ENCODE results near the gene MEGF6. TPM values are rescaled to one million over a fixed set of nuclear protein-coding genes. Genes with fewer than 3 reads are reported as not detected.

The MEGF6 gene
- total and polyA plus RNA-seq, 2 of the 8 experiments (the other 6 are each of a cell fraction or from before 2014, with no cell fraction given) = 4.1 to 14.8 TPM

GRCh38 chr1:3603571-3604467 lies 7.5 kb downstream of the MEGF6 start:
- peaks cover 8% of the 10 kb centered on the region; the same call in 1 of the 2 replicates for H3K23me2 ChIP-seq (ENCODE audit: low read depth, low read length)
- 96% methylated on average over 18 of the region's 29 CpGs; no CpG with 5 or more reads in 1 of the 2 experiments for WGBS, 2 experiments (ENCODE audit: extremely low coverage in 1 of 2, insufficient coverage in 1 of 2, insufficient read length in 1 of 2, insufficient replicate concordance in 2 of 2, low coverage in 1 of 2, low lambda C conversion rate in 2 of 2, missing lambda C conversion rate in 1 of 2)
- no peak for TF ChIP-seq RBBP5 (IDR thresholded peaks at IDR 0.05; ENCODE audit: borderline replicate concordance, low read depth, low read length)
- TF ChIP-seq, protein P1, sequence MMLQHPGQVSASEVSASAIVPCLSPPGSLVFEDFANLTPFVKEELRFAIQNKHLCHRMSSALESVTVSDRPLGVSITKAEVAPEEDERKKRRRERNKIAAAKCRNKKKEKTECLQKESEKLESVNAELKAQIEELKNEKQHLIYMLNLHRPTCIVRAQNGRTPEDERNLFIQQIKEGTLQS (IDR thresholded peaks at IDR 0.05; ENCODE audit: insufficient read depth, low read depth, low read length) = no peak
- TF ChIP-seq CTBP2 (IDR thresholded peaks at IDR 0.05; ENCODE audit: borderline replicate concordance, insufficient read depth, insufficient read length, low read length) = no peak
- TF ChIP-seq USF2 (IDR thresholded peaks at IDR 0.05; ENCODE audit: low read length) = no peak
- TF ChIP-seq HDAC6 (IDR thresholded peaks at IDR 0.05; ENCODE audit: low read depth, low read length) = no peak
- no peak for TF ChIP-seq POLR2A (IDR thresholded peaks at IDR 0.05; ENCODE audit: control extremely low read depth in 1 of 2, low read depth in 2 of 2, low read length in 2 of 2)
- TF ChIP-seq PHF8 (conservative IDR thresholded peaks at IDR 0.05; ENCODE audit: low read depth, low read length) = no peak
- TF ChIP-seq RFX5 (IDR thresholded peaks at IDR 0.05; ENCODE audit: borderline replicate concordance, low read depth, low read length) = no peak

More at GRCh38 chr1:3603571-3604467, 7.5 kb downstream of the MEGF6 start:
- FAIRE-seq (no peak), DNase-seq (ENCODE audit: low read depth in 1 of 2, low spot score in 2 of 2) (no peak)
- Histone ChIP-seq H2AK5ac (ENCODE audit: low read depth, low read length) (0 out of 2 replicates have a peak overlapping the region, but pooled peaks have one; percentile 53), H2BK120ac (replicated peaks; ENCODE audit: low read depth, low read length) (no peak overlapping the region), H3K79me2 (ENCODE audit: control insufficient read depth in 1 of 2, insufficient read depth in 2 of 2, low read length in 2 of 2) (peaks cover 0 to 8% of the 10 kb centered on the region in 2 experiments; a peak in 3 of 4 replicates), H4K20me1 (replicated peaks in 1 of 2; ENCODE audit: control insufficient read depth in 1 of 2, insufficient read depth in 2 of 2, low read length in 2 of 2) (peaks cover 0 to 5% of the 10 kb centered on the region in 2 experiments), H2BK12ac (ENCODE audit: low read depth, low read length) (no peak overlapping the region), H4K8ac (ENCODE audit: extremely low read depth, insufficient read depth, low read length) (peak overlapping the region; percentile 51; the same call in 1 of the 2 replicates), H2BK20ac (ENCODE audit: low read length) (no peak overlapping the region), H2AFZ (ENCODE audit: low read length) (no peak overlapping the region), H3K14ac (ENCODE audit: insufficient read length) (no peak overlapping the region), H3K4me3 (ENCODE audit: extremely low read depth in 1 of 4, insufficient read depth in 2 of 4, low read depth in 3 of 4, low read length in 4 of 4) (no peak overlapping the region), H3K4me1 (replicated peaks in 1 of 4; ENCODE audit: control insufficient read depth in 3 of 4, insufficient read depth in 4 of 4, low read length in 3 of 4) (peaks cover 0 to 8% (median 6%) of the 10 kb centered on the region in 4 experiments; a peak in 5 of 7 replicates), H3K9me3 (ENCODE audit: insufficient read depth in 2 of 2, low read depth in 1 of 2, low read length in 1 of 2) (no peaks in the 10 kb centered on the region; a peak in 1 of 4 replicates), H3K23ac (ENCODE audit: insufficient read length) (no peak overlapping the region), H3K9ac (replicated peaks in 1 of 4; ENCODE audit: extremely low read depth in 1 of 4, low read depth in 3 of 4, low read length in 3 of 4) (no peak overlapping the region), H3K4ac (replicated peaks; ENCODE audit: insufficient read length, low read depth, low read length) (no peak overlapping the region), H3K79me1 (ENCODE audit: low read depth, low read length) (peaks cover 2% of the 10 kb centered on the region), H3K27ac (ENCODE audit: low read depth, low read length) (no peak overlapping the region), H3K4me2 (ENCODE audit: insufficient read depth in 1 of 2, low read depth in 2 of 2, low read length in 2 of 2) (no peak overlapping the region), H2BK5ac (ENCODE audit: low read depth, low read length) (no peak overlapping the region; the same call in 1 of the 2 replicates), H4K91ac (replicated peaks; ENCODE audit: insufficient read length, low read length) (no peak overlapping the region), H3K18ac (ENCODE audit: extremely low read depth, low read length) (no peak overlapping the region; the same call in 1 of the 2 replicates), H3K36me3 (ENCODE audit: control insufficient read depth in 2 of 4, insufficient read depth in 4 of 4, low read length in 3 of 4) (no peaks in the 10 kb centered on the region; a peak in 1 of 8 replicates), H3K27me3 (replicated peaks in 1 of 4; ENCODE audit: control insufficient read depth in 3 of 4, extremely low read depth in 1 of 4, insufficient read depth in 3 of 4, low read length in 3 of 4) (no peaks in the 10 kb centered on the region), H4K5ac (ENCODE audit: insufficient read length, low read depth, low read length) (no peak overlapping the region), H2BK15ac (ENCODE audit: low read length) (no peak overlapping the region), H3K56ac (replicated peaks; ENCODE audit: insufficient read length, low read depth, low read length) (no peak overlapping the region)
- CTCF ChIA-PET (ENCODE audit: partially characterized antibody) = interaction anchor here (0.7 to 5.6 kb wide), 6 partner anchors 12 to 1173 kb away, joined by 3 to 28 read pairs (median 4); no protein-coding TSS in a partner anchor
- POLR2A ChIA-PET (ENCODE audit: partially characterized antibody) = interaction anchor here (1.3 kb wide), 1 partner anchor 11 kb away, joined by 4 read pairs; no protein-coding TSS in a partner anchor

Measured in H1 (cell line).